Thyroid gland (tissue), 4 donors: ENCODE measurements around the gene HIVEP3.

Experiments used
- CTCF ChIP-seq, 6 experiments: fragments of 200-600 bp in 3 of 6; fragments of 450-650 bp in 3 of 6; sonication (generic) in 3 of 6; IDR thresholded peaks; one replicate each; pipeline ENCODE4 v1.5.1; 2016 to 2019; ENCODE audit warnings: antibody characterized with exemption in 6 of 6, mild to moderate bottlenecking in 2 of 6, inconsistent platforms in 1 of 6, moderate library complexity in 1 of 6
- POLR2A ChIP-seq, 2 donors: fragments of 450-650 bp; IDR thresholded peaks; one replicate each; pipeline ENCODE4 v1.6.1; 2017; ENCODE audit warnings: antibody characterized with exemption in 2 of 2, mild to moderate bottlenecking in 2 of 2, moderate library complexity in 1 of 2

- TF ChIP-seq CTCF (IDR thresholded peaks at IDR 0.05) (no peak), POLR2A (IDR thresholded peaks at IDR 0.05) (no peak)
Measured at GRCh38 chr1:41662765-41663437, 255.8 kb downstream of the HIVEP3 start.
